OCI-LY1 (cell line): ENCODE results near the gene KLHDC8A.

Source experiments
- H2AFZ ChIP-seq: fragments of 200-600 bp; sonication (generic), shearing (Covaris generic); 2 replicates; pipeline ENCODE4 v1.6.0; 2014; ENCODE audit warnings: antibody characterized with exemption, mild to moderate bottlenecking, low read length
- H3F3A ChIP-seq: fragments of 200-600 bp; sonication (generic), shearing (Covaris generic); 2 replicates; pipeline ENCODE4 v1.6.0; 2014; ENCODE audit warnings: mild to moderate bottlenecking, antibody characterized with exemption, low read length, moderate library complexity; ENCODE audit not compliant: insufficient read depth
- H3K27ac ChIP-seq: fragments of 200-600 bp; sonication (generic); 2 replicates; pipeline ENCODE4 v1.5.1; 2014; ENCODE audit warnings: low read length, mixed run types, mild to moderate bottlenecking, low read depth; ENCODE audit not compliant: poor library complexity, severe bottlenecking
- H3K27me3 ChIP-seq: fragments of 200-600 bp; sonication (generic); 2 replicates; pipeline ENCODE4 v1.6.0; 2014; ENCODE audit warnings: antibody characterized with exemption, mild to moderate bottlenecking, low read length, moderate library complexity; ENCODE audit not compliant: insufficient read depth
- H3K36me3 ChIP-seq: fragments of 200-600 bp; sonication (generic); 2 replicates; pipeline ENCODE4 v1.6.1; 2014; ENCODE audit warnings: mild to moderate bottlenecking, antibody characterized with exemption, low read length, moderate library complexity, mixed read lengths; ENCODE audit not compliant: insufficient read depth
- H3K4me1 ChIP-seq: fragments of 200-600 bp; sonication (generic); 2 replicates; pipeline ENCODE4 v1.5.1; 2014; ENCODE audit warnings: mild to moderate bottlenecking, low read length, moderate library complexity; ENCODE audit not compliant: insufficient read depth, severe bottlenecking
- H3K4me2 ChIP-seq: fragments of 200-600 bp; sonication (generic), shearing (Covaris generic); 2 replicates; pipeline ENCODE4 v1.6.1; 2014; ENCODE audit warnings: low read length
- H3K4me3 ChIP-seq: fragments of 200-600 bp; sonication (generic); 2 replicates; pipeline ENCODE4 v1.5.1; 2014; ENCODE audit warnings: low read length, low read depth, mild to moderate bottlenecking, mixed read lengths; ENCODE audit not compliant: poor library complexity, severe bottlenecking
- H3K79me2 ChIP-seq: fragments of 200-600 bp; shearing (Covaris generic); 2 replicates; pipeline ENCODE4 v1.6.1; 2016; ENCODE audit warnings: mixed run types, low read length, mixed read lengths; ENCODE audit not compliant: insufficient read depth
- H3K9ac ChIP-seq: fragments of 200-600 bp; sonication (generic), shearing (Covaris generic); 2 replicates; pipeline ENCODE4 v1.6.1; 2014; ENCODE audit warnings: mild to moderate bottlenecking, low read length, mixed read lengths
- H3K9me2 ChIP-seq: fragments of 200-600 bp; sonication (generic), shearing (Covaris generic); 2 replicates; pipeline ENCODE4 v1.6.1; 2014; ENCODE audit warnings: low read depth, mild to moderate bottlenecking, low read length, mixed read lengths
- H3K9me3 ChIP-seq: fragments of 200-600 bp; shearing (Covaris generic); 2 replicates; pipeline ENCODE4 v1.6.1; 2014; ENCODE audit warnings: low read length, mixed read lengths
- H4K20me1 ChIP-seq: fragments of 200-600 bp; sonication (generic), shearing (Covaris generic); 2 replicates; pipeline ENCODE4 v1.6.0; 2016; ENCODE audit warnings: mild to moderate bottlenecking, low read length; ENCODE audit not compliant: insufficient read depth
- CTCF ChIP-seq: fragments of 200-600 bp; sonication (generic), shearing (Covaris generic); IDR thresholded peaks from 2 replicates; pipeline ENCODE4 v1.5.1; 2017; ENCODE audit warnings: mild to moderate bottlenecking, antibody characterized with exemption, low read length, moderate library complexity, mixed read lengths
- EZH2 ChIP-seq: fragments of 200-600 bp; sonication (generic), shearing (Covaris generic); IDR thresholded peaks from 2 replicates; pipeline ENCODE4 v1.8.0; 2017; ENCODE audit warnings: borderline replicate concordance, mixed run types, mild to moderate bottlenecking, antibody characterized with exemption, low read length, moderate library complexity, mixed read lengths

Gene KLHDC8A

GRCh38 chr1:205318231-205318991 lies 38.3 kb downstream of the KLHDC8A start:
- TF ChIP-seq EZH2, result no peak
- TF ChIP-seq CTCF, result no peak
- Histone ChIP-seq H3K4me3 (peak overlapping the region; percentile 95), H3K9me2 (no peaks in the 10 kb centered on the region), H3F3A (no peaks in the 10 kb centered on the region), H3K4me1 (peaks cover 70% of the 10 kb centered on the region), H3K9me3 (no peaks in the 10 kb centered on the region), H2AFZ (no peak overlapping the region), H3K36me3 (peaks cover 29% of the 10 kb centered on the region; the same call in 1 of the 2 replicates), H3K79me2 (peaks cover 75% of the 10 kb centered on the region), H3K27ac (peak overlapping the region; percentile 82), H3K9ac (peak overlapping the region; percentile 42; the same call in 1 of the 2 replicates), H3K4me2 (peak overlapping the region; percentile 68), H3K27me3 (no peaks in the 10 kb centered on the region), H4K20me1 (no peaks in the 10 kb centered on the region)

GRCh38 chr1:205317311-205317917 lies 39.3 kb downstream of the KLHDC8A start:
- Histone ChIP-seq H3K4me2 (peak overlapping the region; percentile 68), H3K4me3 (peak overlapping the region; percentile 95), H3K36me3 (peaks cover 34% of the 10 kb centered on the region; the same call in 1 of the 2 replicates), H2AFZ (no peak overlapping the region), H3K9me3 (no peaks in the 10 kb centered on the region), H3K4me1 (peaks cover 80% of the 10 kb centered on the region), H3K9me2 (no peaks in the 10 kb centered on the region), H3K79me2 (peaks cover 85% of the 10 kb centered on the region), H3K27me3 (no peaks in the 10 kb centered on the region), H3K27ac (peak overlapping the region; percentile 82), H3K9ac (peak overlapping the region; percentile 42; the same call in 1 of the 2 replicates), H4K20me1 (no peaks in the 10 kb centered on the region), H3F3A (no peaks in the 10 kb centered on the region)
- no peak for TF ChIP-seq EZH2
- no peak for TF ChIP-seq CTCF

- Histone ChIP-seq H3K27ac (peak overlapping the region; percentile 82), H3K4me3 (peak overlapping the region; percentile 95), H4K20me1 (no peaks in the 10 kb centered on the region), H3K27me3 (no peaks in the 10 kb centered on the region), H3K79me2 (peaks cover 91% of the 10 kb centered on the region), H3K9me3 (no peaks in the 10 kb centered on the region), H2AFZ (no peak overlapping the region), H3K9ac (peak overlapping the region; percentile 20; the same call in 1 of the 2 replicates), H3K36me3 (peaks cover 46% of the 10 kb centered on the region), H3K9me2 (no peaks in the 10 kb centered on the region), H3F3A (no peaks in the 10 kb centered on the region), H3K4me2 (peak overlapping the region; percentile 68), H3K4me1 (peaks cover 80% of the 10 kb centered on the region)
- TF ChIP-seq CTCF (no peak), EZH2 (no peak)
These were observed 40.6 kb downstream of the KLHDC8A start for GRCh38 chr1:205316161-205316566.
